C4-2B (cell line): ENCODE results near the gene TMEM9.

ENCODE experiments used
- H3K27ac ChIP-seq: fragments of 450-650 bp; 2 replicates; pipeline ENCODE4 v1.5.1; 2017
- ZFX ChIP-seq: fragments of 450-650 bp; IDR thresholded peaks from 2 replicates; pipeline ENCODE4 v1.6.1; 2017
- TF ChIP-seq, protein P1 (sequence below): fragments of 450-650 bp; conservative IDR thresholded peaks from 2 replicates; pipeline ENCODE4 v1.5.1; 2017; ENCODE audit warnings: mild to moderate bottlenecking

Gene TMEM9

GRCh38 chr1:201125800-201126199, 28.5 kb downstream of the TMEM9 start:
- TF ChIP-seq, protein P1, sequence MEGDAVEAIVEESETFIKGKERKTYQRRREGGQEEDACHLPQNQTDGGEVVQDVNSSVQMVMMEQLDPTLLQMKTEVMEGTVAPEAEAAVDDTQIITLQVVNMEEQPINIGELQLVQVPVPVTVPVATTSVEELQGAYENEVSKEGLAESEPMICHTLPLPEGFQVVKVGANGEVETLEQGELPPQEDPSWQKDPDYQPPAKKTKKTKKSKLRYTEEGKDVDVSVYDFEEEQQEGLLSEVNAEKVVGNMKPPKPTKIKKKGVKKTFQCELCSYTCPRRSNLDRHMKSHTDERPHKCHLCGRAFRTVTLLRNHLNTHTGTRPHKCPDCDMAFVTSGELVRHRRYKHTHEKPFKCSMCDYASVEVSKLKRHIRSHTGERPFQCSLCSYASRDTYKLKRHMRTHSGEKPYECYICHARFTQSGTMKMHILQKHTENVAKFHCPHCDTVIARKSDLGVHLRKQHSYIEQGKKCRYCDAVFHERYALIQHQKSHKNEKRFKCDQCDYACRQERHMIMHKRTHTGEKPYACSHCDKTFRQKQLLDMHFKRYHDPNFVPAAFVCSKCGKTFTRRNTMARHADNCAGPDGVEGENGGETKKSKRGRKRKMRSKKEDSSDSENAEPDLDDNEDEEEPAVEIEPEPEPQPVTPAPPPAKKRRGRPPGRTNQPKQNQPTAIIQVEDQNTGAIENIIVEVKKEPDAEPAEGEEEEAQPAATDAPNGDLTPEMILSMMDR, result no peak
- TF ChIP-seq ZFX, result no peak
- no peak overlapping the region for H3K27ac ChIP-seq

GRCh38 chr1:201125019-201125418, 29.3 kb downstream of the TMEM9 start:
- H3K27ac ChIP-seq, result no peak overlapping the region
- no peak for TF ChIP-seq ZFX
- TF ChIP-seq, protein P1, result no peak

DNA sequence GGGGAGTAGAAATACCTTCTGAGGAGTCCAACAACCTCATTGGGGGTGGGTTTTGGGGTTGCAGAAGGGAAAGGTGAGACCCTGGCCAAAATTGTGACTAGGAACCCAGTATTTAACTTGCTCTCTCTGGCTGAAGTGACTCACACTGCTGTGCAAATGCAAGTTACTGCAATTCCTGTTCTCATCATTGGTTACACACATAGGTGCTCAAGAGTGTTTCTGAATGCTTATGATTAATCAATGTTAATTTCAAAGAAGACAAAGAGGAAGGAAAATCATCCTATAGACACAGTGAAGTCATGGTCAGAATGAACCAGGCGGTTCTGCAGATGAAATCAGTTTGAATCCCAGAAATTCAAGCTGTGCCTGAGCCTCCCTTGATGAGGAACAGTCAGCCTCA, 30.4 kb downstream of the TMEM9 start:
- TF ChIP-seq, protein P1, result no peak
- TF ChIP-seq ZFX, result no peak

DNA sequence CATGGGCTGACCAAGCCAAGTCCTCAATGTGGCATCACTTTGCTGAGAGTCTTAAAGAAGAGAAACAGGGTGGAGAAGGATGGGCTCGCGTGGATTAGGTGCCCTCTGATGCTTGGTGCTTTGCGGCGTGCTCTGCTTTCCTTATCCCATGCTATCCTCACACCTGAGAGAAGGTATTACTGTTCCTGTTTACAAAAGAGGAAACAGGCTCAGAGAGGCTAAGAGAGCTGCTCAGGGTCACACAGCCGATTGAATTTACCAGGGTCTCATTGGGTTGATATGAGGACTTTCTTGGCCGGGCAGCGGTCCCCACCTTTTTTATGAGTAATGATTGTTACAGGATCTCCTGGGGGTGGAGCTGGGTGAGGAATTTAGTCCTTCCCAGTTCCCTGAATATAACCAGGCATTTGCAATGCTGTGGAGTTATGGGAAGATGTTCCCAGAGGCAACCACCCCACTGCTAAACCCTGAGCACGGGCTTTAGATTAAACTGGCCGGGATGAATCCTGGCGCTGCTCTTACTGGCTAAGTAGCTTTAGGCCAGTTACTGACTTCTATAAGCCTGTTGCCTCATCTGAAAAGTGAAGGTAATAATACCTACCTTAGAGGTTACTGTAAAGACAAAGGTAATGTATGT, 31.8 kb downstream of the TMEM9 start:
- no peak overlapping the region for H3K27ac ChIP-seq
- TF ChIP-seq ZFX, result no peak
- TF ChIP-seq, protein P1, result no peak

More for the DNA sequence above, 30.4 kb downstream of the TMEM9 start:
- H3K27ac ChIP-seq, result no peak overlapping the region

GRCh38 chr1:201119206-201120197, 34.8 kb downstream of the TMEM9 start:
- H3K27ac ChIP-seq, result no peak overlapping the region
- TF ChIP-seq, protein P1, result peak; percentile 91
- no peak for TF ChIP-seq ZFX

DNA sequence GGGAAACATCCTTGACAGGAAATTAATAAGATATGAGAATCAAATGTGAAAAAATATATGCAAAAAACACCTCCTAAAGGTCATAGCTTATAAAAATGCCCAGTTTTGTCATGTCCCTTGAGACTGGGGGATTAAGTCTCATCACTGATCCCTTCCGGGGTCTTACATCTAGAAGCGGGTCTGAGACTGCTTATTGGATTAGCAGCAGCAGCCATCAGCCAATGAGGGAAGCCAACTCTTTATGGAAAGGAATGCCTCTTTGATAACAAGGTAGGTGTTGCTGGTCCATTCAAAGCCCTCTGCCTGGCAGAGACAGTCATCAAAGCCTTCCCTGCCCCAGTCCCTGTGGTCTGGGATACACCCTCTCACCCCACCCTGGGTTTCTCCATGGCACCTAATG, 38.2 kb downstream of the TMEM9 start:
- no peak overlapping the region for H3K27ac ChIP-seq
- no peak for TF ChIP-seq ZFX
- TF ChIP-seq, protein P1, result no peak

- TF ChIP-seq, protein P1, result no peak
- TF ChIP-seq ZFX, result no peak
- H3K27ac ChIP-seq, result no peak overlapping the region
Observed at GRCh38 chr1:201115390-201115937, 38.8 kb downstream of the TMEM9 start.
